ENCODE data around the gene NLGN1. TPM values are rescaled to one million over a fixed set of nuclear protein-coding genes. Genes with fewer than 3 reads are reported as not detected.

Gene NLGN1
- total RNA-seq, 1 donor from 2014 or later = 10.6 TPM

GRCh38 chr3:174278094-174278493 is 880.5 kb downstream of the NLGN1 start:
- DNase-seq (ENCODE audit: low spot score) = no peak

- DNase-seq (ENCODE audit: low spot score) = no peak
Observed at GRCh38 chr3:174280186-174280585, 882.6 kb downstream of the NLGN1 start.

GRCh38 chr3:174285242-174285864 is 887.8 kb downstream of the NLGN1 start:
- no peak for DNase-seq (ENCODE audit: low spot score)

- DNase-seq (ENCODE audit: low spot score) = no peak
Observed at GRCh38 chr3:174287705-174288104, 890.2 kb downstream of the NLGN1 start.

- DNase-seq (ENCODE audit: low spot score) = no peak
Observed at GRCh38 chr3:174294616-174295015, 897.1 kb downstream of the NLGN1 start.

- DNase-seq (ENCODE audit: low spot score) = no peak
Observed at GRCh38 chr3:174295306-174296092, 898.0 kb downstream of the NLGN1 start.

- no peak for DNase-seq (ENCODE audit: low spot score)
Observed at GRCh38 chr3:174302746-174303315, 905.3 kb downstream of the NLGN1 start.

GRCh38 chr3:174303907-174304560 is 906.5 kb downstream of the NLGN1 start:
- no peak for DNase-seq (ENCODE audit: low spot score)

GRCh38 chr3:174308736-174309135 is 911.2 kb downstream of the NLGN1 start:
- DNase-seq (ENCODE audit: low spot score) = no peak

GRCh38 chr3:174310475-174310983 is 913.0 kb downstream of the NLGN1 start:
- no peak for DNase-seq (ENCODE audit: low spot score)

GRCh38 chr3:174315225-174315624 is 917.7 kb downstream of the NLGN1 start:
- DNase-seq (ENCODE audit: low spot score) = no peak

- no peak for DNase-seq (ENCODE audit: low spot score)
Observed at GRCh38 chr3:174317005-174317404, 919.5 kb downstream of the NLGN1 start.

- DNase-seq (ENCODE audit: low spot score) = no peak
Observed at GRCh38 chr3:174318181-174318580, 920.6 kb downstream of the NLGN1 start.

GRCh38 chr3:174321548-174321947 is 924.0 kb downstream of the NLGN1 start:
- no peak for DNase-seq (ENCODE audit: low spot score)

GRCh38 chr3:174322789-174323188 is 925.2 kb downstream of the NLGN1 start:
- DNase-seq (ENCODE audit: low spot score) = no peak

GRCh38 chr3:174325171-174325570 is 927.6 kb downstream of the NLGN1 start:
- no peak for DNase-seq (ENCODE audit: low spot score)

GRCh38 chr3:174325834-174326700 is 928.5 kb downstream of the NLGN1 start:
- DNase-seq (ENCODE audit: low spot score) = no peak

GRCh38 chr3:174329321-174329720 is 931.8 kb downstream of the NLGN1 start:
- DNase-seq (ENCODE audit: low spot score) = no peak

GRCh38 chr3:174330303-174330702 is 932.8 kb downstream of the NLGN1 start:
- no peak for DNase-seq (ENCODE audit: low spot score)

GRCh38 chr3:174331095-174331800 is 933.7 kb downstream of the NLGN1 start:
- no peak for DNase-seq (ENCODE audit: low spot score)

- DNase-seq (ENCODE audit: low spot score) = no peak
Observed at GRCh38 chr3:174332391-174332790, 934.8 kb downstream of the NLGN1 start.

All from ureter (tissue), 1 donor.